RWPE2 (cell line): Measurements from ENCODE around the gene KCNMB2.

Experiments used
- ATAC-seq: fragments of 200-7000 bp; cut with Tn5 transposase; 3 replicates; pipeline ENCODE4 v1.9.1; 2021; ENCODE audit warnings: low read depth
- DNase-seq: peaks from one replicate; pipeline ENCODE4 v3.0.0-alpha.2; 2020; ENCODE audit warnings: low spot score
- H3K27ac ChIP-seq: fragments of 450-650 bp; 2 replicates; pipeline ENCODE4 v1.5.1; 2017; ENCODE audit warnings: mild to moderate bottlenecking; ENCODE audit not compliant: poor library complexity, severe bottlenecking
- H3K27me3 ChIP-seq: fragments of 250-450 bp; sonication (Bioruptor Pico); 2 replicates; pipeline ENCODE4 v1.5.1; 2021; ENCODE audit warnings: mild to moderate bottlenecking, moderate library complexity; ENCODE audit not compliant: insufficient read depth, poor library complexity, severe bottlenecking
- H3K36me3 ChIP-seq: fragments of 250-450 bp; sonication (Bioruptor Pico); 2 replicates; pipeline ENCODE4 v1.5.1; 2020; ENCODE audit warnings: low read depth, mild to moderate bottlenecking, moderate library complexity
- H3K4me1 ChIP-seq: fragments of 250-450 bp; sonication (Bioruptor Pico); 2 replicates; pipeline ENCODE4 v1.5.1; 2021; ENCODE audit warnings: mild to moderate bottlenecking, moderate library complexity; ENCODE audit not compliant: insufficient read depth, poor library complexity, severe bottlenecking
- H3K4me3 ChIP-seq: fragments of 250-450 bp; sonication (Bioruptor Pico); 2 replicates; pipeline ENCODE4 v1.5.1; 2021; ENCODE audit warnings: mild to moderate bottlenecking, moderate library complexity; ENCODE audit not compliant: severe bottlenecking
- H3K9me3 ChIP-seq: fragments of 250-450 bp; sonication (Bioruptor Pico); 2 replicates; pipeline ENCODE4 v1.5.1; 2021; ENCODE audit warnings: mild to moderate bottlenecking, moderate library complexity; ENCODE audit not compliant: severe bottlenecking
- CTCF ChIP-seq: fragments of 450-650 bp; IDR thresholded peaks from one replicate; pipeline ENCODE4 v1.5.1; 2017; ENCODE audit warnings: mild to moderate bottlenecking, moderate library complexity; ENCODE audit not compliant: poor library complexity, severe bottlenecking

Gene KCNMB2

GRCh38 chr3:178671377-178671776 is 135.1 kb downstream of the KCNMB2 start:
- H3K27ac ChIP-seq = peak overlapping the region; percentile 75
- H3K9me3 ChIP-seq = no peaks in the 10 kb centered on the region
- H3K36me3 ChIP-seq = no peaks in the 10 kb centered on the region
- peak; percentile 49 for ATAC-seq
- H3K4me3 ChIP-seq = no peak overlapping the region
- TF ChIP-seq CTCF = no peak
- peaks cover 5% of the 10 kb centered on the region for H3K4me1 ChIP-seq
- DNase-seq = no peak
- no peaks in the 10 kb centered on the region for H3K27me3 ChIP-seq

- no peaks in the 10 kb centered on the region for H3K9me3 ChIP-seq
- H3K36me3 ChIP-seq = no peaks in the 10 kb centered on the region
- H3K4me3 ChIP-seq = no peak overlapping the region
- ATAC-seq = peak; percentile 95
- no peak for DNase-seq
- no peaks in the 10 kb centered on the region for H3K27me3 ChIP-seq
- peak overlapping the region; percentile 75 for H3K27ac ChIP-seq
- TF ChIP-seq CTCF = no peak
- H3K4me1 ChIP-seq = peaks cover 5% of the 10 kb centered on the region
Observed at GRCh38 chr3:178671791-178672190, 135.6 kb downstream of the KCNMB2 start.

GRCh38 chr3:178672275-178672674 is 136.0 kb downstream of the KCNMB2 start:
- Histone ChIP-seq H3K27me3 (no peaks in the 10 kb centered on the region), H3K9me3 (no peaks in the 10 kb centered on the region), H3K4me1 (peaks cover 5% of the 10 kb centered on the region), H3K27ac (peak overlapping the region; percentile 75), H3K4me3 (no peak overlapping the region), H3K36me3 (no peaks in the 10 kb centered on the region)
- ATAC-seq = peak; percentile 55
- TF ChIP-seq CTCF = no peak
- no peak for DNase-seq

DNA sequence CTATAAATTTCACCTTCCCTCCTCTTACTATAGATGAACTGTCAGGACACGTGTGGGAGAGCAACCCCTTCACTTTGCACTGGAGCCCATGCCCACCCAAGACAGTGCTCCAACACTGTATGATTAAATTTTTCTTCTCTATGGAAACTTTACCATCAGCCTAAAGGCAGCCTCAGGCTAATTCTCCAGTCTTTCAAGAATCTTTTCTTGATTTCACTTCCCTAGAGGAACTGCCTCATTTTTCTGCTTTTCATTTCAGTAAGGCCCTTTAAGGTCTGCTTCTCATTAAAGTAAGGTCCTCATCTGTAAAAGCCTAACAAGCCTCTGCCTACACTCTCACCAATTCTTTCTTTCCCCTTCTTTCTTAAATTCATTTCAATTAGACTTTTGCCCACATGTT is 137.3 kb downstream of the KCNMB2 start:
- ATAC-seq (no peak), DNase-seq (no peak)
- H3K27me3 ChIP-seq = no peaks in the 10 kb centered on the region
- H3K4me1 ChIP-seq = peaks cover 5% of the 10 kb centered on the region
- no peak for TF ChIP-seq CTCF
- no peaks in the 10 kb centered on the region for H3K36me3 ChIP-seq
- no peak overlapping the region for H3K27ac ChIP-seq
- H3K4me3 ChIP-seq = no peak overlapping the region
- no peaks in the 10 kb centered on the region for H3K9me3 ChIP-seq

GRCh38 chr3:178676077-178676476 is 139.8 kb downstream of the KCNMB2 start:
- H3K36me3 ChIP-seq = no peaks in the 10 kb centered on the region
- H3K27me3 ChIP-seq = no peaks in the 10 kb centered on the region
- no peak overlapping the region for H3K4me3 ChIP-seq
- H3K27ac ChIP-seq = no peak overlapping the region
- ATAC-seq (no peak), DNase-seq (no peak)
- TF ChIP-seq CTCF = no peak
- peaks cover 5% of the 10 kb centered on the region for H3K4me1 ChIP-seq
- H3K9me3 ChIP-seq = no peaks in the 10 kb centered on the region
